ENCODE measurements around the gene C17orf75. TPM values are rescaled to one million over a fixed set of nuclear protein-coding genes. Genes with fewer than 3 reads are reported as not detected.

The C17orf75 gene
- total and polyA plus RNA-seq, 2 of the 8 experiments (the other 6 are each of a cell fraction or from before 2014, with no cell fraction given) = 15.8 to 42.6 TPM

- Histone ChIP-seq H2BK12ac (ENCODE audit: low read depth, low read length) (peak overlapping the region; percentile 97), H3K4me2 (ENCODE audit: insufficient read depth in 1 of 2, low read depth in 2 of 2, low read length in 2 of 2) (peak overlapping the region; percentile 30 to 40; a peak in 2 of 4 replicates), H3K27ac (ENCODE audit: low read depth, low read length) (peak overlapping the region; percentile 17; the same call in 1 of the 2 replicates), H3K79me2 (ENCODE audit: control insufficient read depth in 1 of 2, insufficient read depth in 2 of 2, low read length in 2 of 2) (no peaks in the 10 kb centered on the region), H3K14ac (ENCODE audit: insufficient read length) (no peak overlapping the region), H3K4me1 (replicated peaks in 1 of 4; ENCODE audit: control insufficient read depth in 3 of 4, insufficient read depth in 4 of 4, low read length in 3 of 4) (peaks cover 13 to 28% (median 20%) of the 10 kb centered on the region in 4 experiments), H4K5ac (ENCODE audit: insufficient read length, low read depth, low read length) (peak overlapping the region; percentile 32), H3K4me3 (ENCODE audit: extremely low read depth in 1 of 4, insufficient read depth in 2 of 4, low read depth in 3 of 4, low read length in 4 of 4) (peak overlapping the region in 1 of 4 experiments; percentile 3; a peak in 1 of 8 replicates), H3K56ac (replicated peaks; ENCODE audit: insufficient read length, low read depth, low read length) (no peak overlapping the region), H4K91ac (replicated peaks; ENCODE audit: insufficient read length, low read length) (peak overlapping the region; percentile 59), H3K18ac (ENCODE audit: extremely low read depth, low read length) (peak overlapping the region; percentile 88), H3K9me3 (ENCODE audit: insufficient read depth in 2 of 2, low read depth in 1 of 2, low read length in 1 of 2) (no peaks in the 10 kb centered on the region), H3K79me1 (ENCODE audit: low read depth, low read length) (no peaks in the 10 kb centered on the region), H2BK120ac (replicated peaks; ENCODE audit: low read depth, low read length) (peak overlapping the region; percentile 93), H2BK20ac (ENCODE audit: low read length) (peak overlapping the region; percentile 82), H2BK15ac (ENCODE audit: low read length) (no peak overlapping the region), H3K36me3 (ENCODE audit: control insufficient read depth in 2 of 4, insufficient read depth in 4 of 4, low read length in 3 of 4) (peaks cover 0 to 5% (median 0%) of the 10 kb centered on the region in 4 experiments; a peak in 2 of 8 replicates), H3K9ac (replicated peaks in 1 of 4; ENCODE audit: extremely low read depth in 1 of 4, low read depth in 3 of 4, low read length in 3 of 4) (no peak overlapping the region), H2AK5ac (ENCODE audit: low read depth, low read length) (peak overlapping the region; percentile 7), H4K8ac (ENCODE audit: extremely low read depth, insufficient read depth, low read length) (no peak overlapping the region), H3K23ac (ENCODE audit: insufficient read length) (no peak overlapping the region), H2BK5ac (ENCODE audit: low read depth, low read length) (peak overlapping the region; percentile 95; the same call in 1 of the 2 replicates), H2AFZ (ENCODE audit: low read length) (no peak overlapping the region), H3K23me2 (ENCODE audit: low read depth, low read length) (no peaks in the 10 kb centered on the region), H4K20me1 (replicated peaks in 1 of 2; ENCODE audit: control insufficient read depth in 1 of 2, insufficient read depth in 2 of 2, low read length in 2 of 2) (no peaks in the 10 kb centered on the region), H3K4ac (replicated peaks; ENCODE audit: insufficient read length, low read depth, low read length) (no peak overlapping the region), H3K27me3 (replicated peaks in 1 of 4; ENCODE audit: control insufficient read depth in 3 of 4, extremely low read depth in 1 of 4, insufficient read depth in 3 of 4, low read length in 3 of 4) (no peaks in the 10 kb centered on the region)
- ChIA-PET CTCF (ENCODE audit: partially characterized antibody) (interaction anchor here (1.0 to 2.4 kb wide), 6 partner anchors 14 to 31 kb away, joined by 3 to 9 read pairs (median 4); no protein-coding TSS in a partner anchor), POLR2A (ENCODE audit: partially characterized antibody) (interaction anchor here (0.8 to 2.3 kb wide), 8 partner anchors 8 to 31 kb away, joined by 3 to 14 read pairs (median 3); no protein-coding TSS in a partner anchor)
- 33% methylated on average over 9 of the region's 9 CpGs; no CpG with 5 or more reads in 1 of the 2 experiments for WGBS, 2 experiments (ENCODE audit: extremely low coverage in 1 of 2, insufficient coverage in 1 of 2, insufficient read length in 1 of 2, insufficient replicate concordance in 2 of 2, low coverage in 1 of 2, low lambda C conversion rate in 2 of 2, missing lambda C conversion rate in 1 of 2)
- DNase-seq (ENCODE audit: low read depth in 1 of 2, low spot score in 2 of 2) (no peak), FAIRE-seq (peak; percentile 88)
- no peak for TF ChIP-seq KDM4A (IDR thresholded peaks at IDR 0.05; ENCODE audit: low read depth, low read length, severe bottlenecking)
- TF ChIP-seq ZNF274 (IDR thresholded peaks at IDR 0.05; ENCODE audit: borderline replicate concordance, extremely low read depth, low read length) = no peak
- TF ChIP-seq, protein P1, sequence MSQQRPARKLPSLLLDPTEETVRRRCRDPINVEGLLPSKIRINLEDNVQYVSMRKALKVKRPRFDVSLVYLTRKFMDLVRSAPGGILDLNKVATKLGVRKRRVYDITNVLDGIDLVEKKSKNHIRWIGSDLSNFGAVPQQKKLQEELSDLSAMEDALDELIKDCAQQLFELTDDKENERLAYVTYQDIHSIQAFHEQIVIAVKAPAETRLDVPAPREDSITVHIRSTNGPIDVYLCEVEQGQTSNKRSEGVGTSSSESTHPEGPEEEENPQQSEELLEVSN (IDR thresholded peaks at IDR 0.05) = no peak
- TF ChIP-seq MAX (IDR thresholded peaks at IDR 0.05) = no peak
- no peak for TF ChIP-seq GABPA (IDR thresholded peaks at IDR 0.05; ENCODE audit: borderline replicate concordance, insufficient read depth, low read length)
- TF ChIP-seq TCF12 (IDR thresholded peaks at IDR 0.05; ENCODE audit: low read depth, low read length) = 0 out of 2 replicates have a peak, but pooled peaks have one; percentile 60
These were observed 52.4 kb downstream of the C17orf75 start for GRCh38 chr17:32289471-32290070.
